Endothelial cell (in vitro differentiated cells): ENCODE data around the gene MUC3A. TPM values are rescaled to one million over a fixed set of nuclear protein-coding genes. Genes with fewer than 3 reads are reported as not detected.
"Not testable (repeated sequence)": the region's sequence is repeated elsewhere in the genome, so short reads cannot be mapped to it uniquely, and the experiment has no call there.

Experiments
- DNase-seq: peaks from one replicate; pipeline ENCODE4 v3.0.0; 2021; ENCODE audit warnings: low spot score
- H3K27ac Mint-ChIP-seq: one replicate; pipeline ENCODE4 v1.8.0; 2021; ENCODE audit warnings: mixed read lengths, inconsistent platforms; ENCODE audit not compliant: unreplicated experiment
- H3K27me3 Mint-ChIP-seq: one replicate; pipeline ENCODE4 v1.8.0; 2021; ENCODE audit warnings: mild to moderate bottlenecking, moderate library complexity, mixed read lengths, inconsistent platforms; ENCODE audit not compliant: unreplicated experiment
- H3K36me3 Mint-ChIP-seq: one replicate; pipeline ENCODE4 v1.8.0; 2021; ENCODE audit warnings: mild to moderate bottlenecking, low read depth, mixed read lengths, inconsistent platforms; ENCODE audit not compliant: unreplicated experiment
- H3K4me1 Mint-ChIP-seq: one replicate; pipeline ENCODE4 v1.8.0; 2021; ENCODE audit warnings: mild to moderate bottlenecking, mixed read lengths, inconsistent platforms; ENCODE audit not compliant: unreplicated experiment
- H3K4me3 Mint-ChIP-seq: one replicate; pipeline ENCODE4 v1.8.0; 2021; ENCODE audit warnings: mild to moderate bottlenecking, mixed read lengths, inconsistent platforms; ENCODE audit not compliant: unreplicated experiment
- H3K9me3 Mint-ChIP-seq: one replicate; pipeline ENCODE4 v1.8.0; 2021; ENCODE audit warnings: mixed read lengths, inconsistent platforms; ENCODE audit not compliant: unreplicated experiment
- total RNA-seq: library from RNA; stranded (reverse); fragmentation: NEBNext Ultra II Directional; extraction: Animal tissue kit (Norgen Biotek cat#: 25700); gene quantifications from one replicate; pipeline ENCODE4 v1.2.1, GENCODE V29; 2021; ENCODE audit not compliant: unreplicated experiment
- TF ChIP-seq, protein P1 (sequence below): fragments of 200-600 bp; sonication (generic); IDR thresholded peaks from one replicate; pipeline ENCODE4 v1.5.0; 2021; ENCODE audit warnings: antibody characterized with exemption; ENCODE audit not compliant: unreplicated experiment

The MUC3A gene
- total RNA-seq, 1 donor from 2014 or later, result 3.4 TPM

- TF ChIP-seq, protein P1, sequence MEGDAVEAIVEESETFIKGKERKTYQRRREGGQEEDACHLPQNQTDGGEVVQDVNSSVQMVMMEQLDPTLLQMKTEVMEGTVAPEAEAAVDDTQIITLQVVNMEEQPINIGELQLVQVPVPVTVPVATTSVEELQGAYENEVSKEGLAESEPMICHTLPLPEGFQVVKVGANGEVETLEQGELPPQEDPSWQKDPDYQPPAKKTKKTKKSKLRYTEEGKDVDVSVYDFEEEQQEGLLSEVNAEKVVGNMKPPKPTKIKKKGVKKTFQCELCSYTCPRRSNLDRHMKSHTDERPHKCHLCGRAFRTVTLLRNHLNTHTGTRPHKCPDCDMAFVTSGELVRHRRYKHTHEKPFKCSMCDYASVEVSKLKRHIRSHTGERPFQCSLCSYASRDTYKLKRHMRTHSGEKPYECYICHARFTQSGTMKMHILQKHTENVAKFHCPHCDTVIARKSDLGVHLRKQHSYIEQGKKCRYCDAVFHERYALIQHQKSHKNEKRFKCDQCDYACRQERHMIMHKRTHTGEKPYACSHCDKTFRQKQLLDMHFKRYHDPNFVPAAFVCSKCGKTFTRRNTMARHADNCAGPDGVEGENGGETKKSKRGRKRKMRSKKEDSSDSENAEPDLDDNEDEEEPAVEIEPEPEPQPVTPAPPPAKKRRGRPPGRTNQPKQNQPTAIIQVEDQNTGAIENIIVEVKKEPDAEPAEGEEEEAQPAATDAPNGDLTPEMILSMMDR, result no peak
- H3K27ac Mint-ChIP-seq, result no peak overlapping the region
- no peaks in the 10 kb centered on the region for H3K9me3 Mint-ChIP-seq
- H3K36me3 Mint-ChIP-seq, result no peaks in the 10 kb centered on the region
- H3K27me3 Mint-ChIP-seq, result no peaks in the 10 kb centered on the region
- no peak for DNase-seq
- no peaks in the 10 kb centered on the region for H3K4me1 Mint-ChIP-seq
- no peak overlapping the region for H3K4me3 Mint-ChIP-seq
These were observed 42.3 kb downstream of the MUC3A start for GRCh38 chr7:100991631-100992030.

GRCh38 chr7:100992280-100992679 is 42.9 kb downstream of the MUC3A start:
- not testable (repeated sequence) for DNase-seq, H3K27me3 Mint-ChIP-seq, H3K4me3 Mint-ChIP-seq, H3K4me1 Mint-ChIP-seq, H3K9me3 Mint-ChIP-seq, H3K27ac Mint-ChIP-seq, H3K36me3 Mint-ChIP-seq

- not testable (repeated sequence) for H3K9me3 Mint-ChIP-seq, DNase-seq, H3K4me3 Mint-ChIP-seq, H3K27me3 Mint-ChIP-seq, H3K27ac Mint-ChIP-seq, H3K36me3 Mint-ChIP-seq, H3K4me1 Mint-ChIP-seq
These were observed 45.3 kb downstream of the MUC3A start for GRCh38 chr7:100994671-100995070.

- H3K27ac Mint-ChIP-seq, H3K4me1 Mint-ChIP-seq, DNase-seq, H3K9me3 Mint-ChIP-seq, H3K27me3 Mint-ChIP-seq, H3K36me3 Mint-ChIP-seq, H3K4me3 Mint-ChIP-seq: not testable (repeated sequence)
These were observed 49.2 kb downstream of the MUC3A start for GRCh38 chr7:100998530-100998929.

- H3K27ac Mint-ChIP-seq, H3K9me3 Mint-ChIP-seq, H3K4me3 Mint-ChIP-seq, H3K36me3 Mint-ChIP-seq, H3K4me1 Mint-ChIP-seq, H3K27me3 Mint-ChIP-seq, DNase-seq: not testable (repeated sequence)
These were observed 50.0 kb downstream of the MUC3A start for GRCh38 chr7:100999334-100999733.

DNA sequence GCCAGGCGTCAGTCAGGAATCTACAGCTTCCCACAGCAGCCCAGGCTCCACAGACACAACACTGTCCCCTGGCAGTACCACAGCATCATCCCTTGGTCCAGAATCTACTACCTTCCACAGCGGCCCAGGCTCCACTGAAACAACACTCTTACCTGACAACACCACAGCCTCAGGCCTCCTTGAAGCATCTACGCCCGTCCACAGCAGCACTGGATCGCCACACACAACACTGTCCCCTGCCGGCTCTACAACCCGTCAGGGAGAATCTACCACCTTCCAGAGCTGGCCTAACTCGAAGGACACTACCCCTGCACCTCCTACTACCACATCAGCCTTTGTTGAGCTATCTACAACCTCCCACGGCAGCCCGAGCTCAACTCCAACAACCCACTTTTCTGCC is 50.7 kb downstream of the MUC3A start:
- not testable (repeated sequence) for H3K27me3 Mint-ChIP-seq, H3K9me3 Mint-ChIP-seq, H3K36me3 Mint-ChIP-seq, H3K27ac Mint-ChIP-seq, H3K4me1 Mint-ChIP-seq, DNase-seq, H3K4me3 Mint-ChIP-seq

- not testable (repeated sequence) for H3K36me3 Mint-ChIP-seq, H3K27me3 Mint-ChIP-seq, H3K4me3 Mint-ChIP-seq, H3K9me3 Mint-ChIP-seq, DNase-seq, H3K27ac Mint-ChIP-seq, H3K4me1 Mint-ChIP-seq
These were observed 53.0 kb downstream of the MUC3A start for GRCh38 chr7:101002333-101002732.

- H3K9me3 Mint-ChIP-seq, H3K27me3 Mint-ChIP-seq, DNase-seq, H3K4me1 Mint-ChIP-seq, H3K27ac Mint-ChIP-seq, H3K4me3 Mint-ChIP-seq, H3K36me3 Mint-ChIP-seq: not testable (repeated sequence)
These were observed 58.0 kb downstream of the MUC3A start for GRCh38 chr7:101007361-101007760.

- no peaks in the 10 kb centered on the region for H3K36me3 Mint-ChIP-seq
- no peaks in the 10 kb centered on the region for H3K4me1 Mint-ChIP-seq
- no peak overlapping the region for H3K4me3 Mint-ChIP-seq
- peaks cover 6% of the 10 kb centered on the region for H3K27me3 Mint-ChIP-seq
- H3K9me3 Mint-ChIP-seq, result no peaks in the 10 kb centered on the region
- no peak for DNase-seq
- no peak overlapping the region for H3K27ac Mint-ChIP-seq
- TF ChIP-seq, protein P1, result no peak
These were observed 60.3 kb downstream of the MUC3A start for GRCh38 chr7:101009629-101010028.
